ENCODE data around the gene NR5A2. TPM values are rescaled to one million over a fixed set of nuclear protein-coding genes. Genes with fewer than 3 reads are reported as not detected.

NR5A2 gene
- total and polyA plus RNA-seq, 7 experiments from 2014 or later, result 0.10 TPM; not detected in 6

- Mint-ChIP-seq H3K4me3 (peak overlapping the region in 9 of 10 donors; percentile 59 to 82 (median 70)), H3K36me3 (peaks cover 0 to 13% (median 0%) of the 10 kb centered on the region in 5 donors), H3K27ac (peak overlapping the region in 1 of 9 donors; percentile 69), H3K27me3 (peaks cover 37 to 71% (median 44%) of the 10 kb centered on the region in 5 donors), H3K4me1 (peaks cover 20 to 50% (median 38%) of the 10 kb centered on the region in 7 donors), H3K9me3 (peaks cover 0 to 8% (median 0%) of the 10 kb centered on the region in 11 donors)
- H3K27ac ChIP-seq (ENCODE audit: low read depth, low read length), result no peak overlapping the region
- H3K9me3 ChIP-seq (ENCODE audit: control insufficient read depth in 2 of 3, low read length in 3 of 3), result no peaks in the 10 kb centered on the region
- H3K4me1 ChIP-seq (ENCODE audit: control insufficient read depth in 2 of 2, insufficient read depth in 2 of 2, low read length in 2 of 2), result peaks cover 4 to 24% of the 10 kb centered on the region in 2 donors
- peak; percentile 57 for ATAC-seq
- H3K4me3 ChIP-seq (ENCODE audit: low read length), result peak overlapping the region; percentile 46
- CTCF ChIA-PET, result no interaction called here
- peaks cover 9 to 39% of the 10 kb centered on the region in 2 donors for H3K27me3 ChIP-seq (ENCODE audit: control insufficient read depth in 2 of 2, insufficient read depth in 2 of 2, low read length in 2 of 2)
- no peaks in the 10 kb centered on the region for H3K36me3 ChIP-seq (ENCODE audit: control insufficient read depth in 2 of 3, insufficient read depth in 3 of 3, low read length in 3 of 3)
- intact Hi-C loops (cut with micrococcal nuclease), result no loop called here
- POLR2A ChIA-PET, result no interaction called here
- DNase-seq, result peak in 1 of 9 donors; percentile 38
Measured at GRCh38 chr1:200038981-200039848, 11.7 kb downstream of the NR5A2 start.

DNA sequence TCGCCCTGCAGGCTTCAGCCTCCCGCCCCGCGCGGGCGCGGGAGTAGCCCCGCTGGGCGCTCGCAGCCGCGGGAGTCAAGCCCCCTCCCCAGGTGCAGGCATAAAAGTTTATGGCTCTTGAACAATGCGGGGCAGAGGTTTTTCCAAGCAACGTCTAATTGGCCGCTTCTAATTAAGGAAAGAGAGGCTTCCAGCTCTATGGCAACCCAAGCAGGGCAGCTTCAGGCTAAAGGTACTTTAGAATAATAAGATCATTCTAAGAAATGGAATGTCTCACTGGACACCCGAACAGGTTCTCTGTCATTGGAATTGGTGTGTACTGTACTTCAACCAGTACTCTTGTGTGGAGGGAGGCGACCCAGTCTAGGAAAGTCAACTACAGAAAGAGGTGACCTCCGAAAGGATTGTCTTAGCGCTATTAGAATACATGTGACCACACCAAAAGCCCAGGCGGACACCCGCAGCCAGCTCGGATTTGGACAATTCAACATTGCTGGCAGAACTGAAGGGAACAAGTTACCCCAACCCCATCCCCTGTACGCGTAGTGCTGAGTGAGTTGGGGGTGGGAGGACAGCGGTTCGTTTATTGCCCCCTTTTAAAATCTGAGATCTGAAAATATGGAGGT lies 12.5 kb downstream of the NR5A2 start:
- Histone ChIP-seq H3K9me3 (ENCODE audit: control insufficient read depth in 2 of 3, low read length in 3 of 3) (no peaks in the 10 kb centered on the region), H3K4me1 (ENCODE audit: control insufficient read depth in 2 of 2, insufficient read depth in 2 of 2, low read length in 2 of 2) (peaks cover 4 to 20% of the 10 kb centered on the region in 2 donors), H3K4me3 (ENCODE audit: low read length) (no peak overlapping the region), H3K27ac (ENCODE audit: low read depth, low read length) (no peak overlapping the region), H3K36me3 (ENCODE audit: control insufficient read depth in 2 of 3, insufficient read depth in 3 of 3, low read length in 3 of 3) (no peaks in the 10 kb centered on the region), H3K27me3 (ENCODE audit: control insufficient read depth in 2 of 2, insufficient read depth in 2 of 2, low read length in 2 of 2) (peaks cover 8 to 37% of the 10 kb centered on the region in 2 donors)
- Mint-ChIP-seq H3K9me3 (peaks cover 0 to 8% (median 0%) of the 10 kb centered on the region in 11 donors), H3K36me3 (peaks cover 0 to 13% (median 0%) of the 10 kb centered on the region in 5 donors), H3K27me3 (peaks cover 39 to 74% (median 47%) of the 10 kb centered on the region in 5 donors), H3K27ac (no peak overlapping the region), H3K4me1 (peaks cover 20 to 50% (median 38%) of the 10 kb centered on the region in 7 donors), H3K4me3 (peak overlapping the region; percentile 34 to 72 (median 58))
- no peak for ATAC-seq
- intact Hi-C loops (cut with micrococcal nuclease), result no loop called here
- ChIA-PET POLR2A (no interaction called here), CTCF (no interaction called here)
- DNase-seq, result no peak

DNA sequence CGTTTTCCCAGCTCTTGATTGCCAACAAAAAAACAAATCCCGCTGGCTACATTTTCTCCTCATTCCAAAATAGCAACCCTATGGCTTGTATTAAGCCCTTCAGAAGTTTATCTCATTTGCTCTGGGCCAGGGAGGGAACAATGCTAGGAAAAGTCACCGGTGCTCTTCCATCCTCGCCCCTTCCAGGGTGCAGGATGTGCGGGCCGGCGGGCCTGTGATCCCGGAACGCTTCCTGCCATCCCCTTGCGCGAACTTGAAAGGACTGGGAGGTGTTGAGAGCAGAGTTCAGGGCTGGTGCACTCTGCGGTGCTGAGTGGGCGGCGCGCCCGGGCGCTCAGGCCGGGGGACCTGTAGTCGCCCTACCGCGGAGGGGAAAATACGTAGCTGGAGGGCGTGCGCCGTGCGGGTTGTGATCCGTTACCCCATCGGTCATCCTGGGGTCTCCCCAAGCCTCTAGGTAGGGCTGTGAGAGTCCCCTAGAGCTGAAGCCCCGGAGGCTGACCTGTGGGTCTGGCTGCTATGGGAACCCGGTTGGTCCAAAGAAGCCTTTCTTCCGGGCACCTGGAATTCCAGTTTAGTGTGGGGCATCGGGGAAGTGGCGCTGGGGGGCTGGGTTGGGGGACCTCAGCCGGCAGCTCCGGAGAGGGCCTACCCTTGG lies 13.1 kb downstream of the NR5A2 start:
- DNase-seq (no peak), ATAC-seq (no peak)
- CTCF ChIA-PET, result no interaction called here
- no peaks in the 10 kb centered on the region for H3K9me3 ChIP-seq (ENCODE audit: control insufficient read depth in 2 of 3, low read length in 3 of 3)
- no peaks in the 10 kb centered on the region for H3K36me3 ChIP-seq (ENCODE audit: control insufficient read depth in 2 of 3, insufficient read depth in 3 of 3, low read length in 3 of 3)
- Mint-ChIP-seq H3K4me1 (peaks cover 20 to 50% (median 38%) of the 10 kb centered on the region in 7 donors), H3K9me3 (peaks cover 0 to 8% (median 0%) of the 10 kb centered on the region in 11 donors), H3K4me3 (peak overlapping the region in 9 of 10 donors; percentile 13 to 70 (median 48)), H3K27me3 (peaks cover 45 to 79% (median 54%) of the 10 kb centered on the region in 5 donors), H3K27ac (no peak overlapping the region), H3K36me3 (peaks cover 0 to 13% (median 0%) of the 10 kb centered on the region in 5 donors)
- POLR2A ChIA-PET, result no interaction called here
- no peak overlapping the region for H3K27ac ChIP-seq (ENCODE audit: low read depth, low read length)
- H3K4me3 ChIP-seq (ENCODE audit: low read length), result no peak overlapping the region
- peaks cover 4 to 14% of the 10 kb centered on the region in 2 donors for H3K4me1 ChIP-seq (ENCODE audit: control insufficient read depth in 2 of 2, insufficient read depth in 2 of 2, low read length in 2 of 2)
- H3K27me3 ChIP-seq (ENCODE audit: control insufficient read depth in 2 of 2, insufficient read depth in 2 of 2, low read length in 2 of 2), result peaks cover 6 to 34% of the 10 kb centered on the region in 2 donors
- intact Hi-C loops (cut with micrococcal nuclease), result no loop called here

- Histone ChIP-seq H3K27me3 (ENCODE audit: control insufficient read depth in 2 of 2, insufficient read depth in 2 of 2, low read length in 2 of 2) (peaks cover 6 to 32% of the 10 kb centered on the region in 2 donors), H3K36me3 (ENCODE audit: control insufficient read depth in 2 of 3, insufficient read depth in 3 of 3, low read length in 3 of 3) (no peaks in the 10 kb centered on the region), H3K4me3 (ENCODE audit: low read length) (no peak overlapping the region), H3K9me3 (ENCODE audit: control insufficient read depth in 2 of 3, low read length in 3 of 3) (no peaks in the 10 kb centered on the region), H3K4me1 (ENCODE audit: control insufficient read depth in 2 of 2, insufficient read depth in 2 of 2, low read length in 2 of 2) (peaks cover 4 to 6% of the 10 kb centered on the region in 2 donors), H3K27ac (ENCODE audit: low read depth, low read length) (no peak overlapping the region)
- Mint-ChIP-seq H3K4me1 (peaks cover 16 to 50% (median 32%) of the 10 kb centered on the region in 7 donors), H3K9me3 (peaks cover 0 to 7% (median 0%) of the 10 kb centered on the region in 11 donors), H3K36me3 (peaks cover 0 to 13% (median 0%) of the 10 kb centered on the region in 5 donors), H3K4me3 (peak overlapping the region in 5 of 10 donors; percentile 6 to 72 (median 38)), H3K27me3 (peaks cover 52 to 81% (median 61%) of the 10 kb centered on the region in 5 donors), H3K27ac (no peak overlapping the region)
- intact Hi-C loops (cut with micrococcal nuclease), result no loop called here
- ATAC-seq (no peak), DNase-seq (no peak)
- CTCF ChIA-PET, result interaction anchor here (0.6 kb wide), 1 partner anchor 13 kb away, joined by 3 read pairs; no protein-coding TSS in a partner anchor
- POLR2A ChIA-PET, result no interaction called here
Measured at GRCh38 chr1:200041337-200042118, 14.0 kb downstream of the NR5A2 start.

DNA sequence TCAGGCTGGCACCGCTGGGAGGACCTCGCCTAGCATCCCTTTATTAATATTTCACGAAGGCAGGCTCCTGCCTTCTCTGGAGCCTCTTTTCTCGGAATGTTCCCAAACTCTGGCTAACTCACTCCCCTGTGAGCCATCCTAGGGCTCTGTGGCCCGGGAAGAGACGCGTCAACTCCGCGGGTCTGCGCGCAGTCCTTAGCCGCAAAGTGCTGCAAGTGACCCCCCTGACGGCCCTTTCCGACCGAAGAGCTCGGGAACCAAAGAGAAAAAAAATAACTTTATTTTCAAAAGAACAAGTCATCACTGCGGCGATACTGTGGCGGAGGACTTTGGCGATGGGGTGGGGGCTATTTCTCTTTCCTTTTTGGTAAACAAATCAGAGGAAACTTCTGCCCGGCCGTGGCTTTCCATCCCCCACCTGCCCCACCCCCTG lies 14.6 kb downstream of the NR5A2 start:
- Histone ChIP-seq H3K4me3 (ENCODE audit: low read length) (no peak overlapping the region), H3K9me3 (ENCODE audit: control insufficient read depth in 2 of 3, low read length in 3 of 3) (no peaks in the 10 kb centered on the region), H3K27me3 (ENCODE audit: control insufficient read depth in 2 of 2, insufficient read depth in 2 of 2, low read length in 2 of 2) (peaks cover 6 to 25% of the 10 kb centered on the region in 2 donors), H3K27ac (ENCODE audit: low read depth, low read length) (no peak overlapping the region), H3K4me1 (ENCODE audit: control insufficient read depth in 2 of 2, insufficient read depth in 2 of 2, low read length in 2 of 2) (peaks cover 4 to 5% of the 10 kb centered on the region in 2 donors), H3K36me3 (ENCODE audit: control insufficient read depth in 2 of 3, insufficient read depth in 3 of 3, low read length in 3 of 3) (no peaks in the 10 kb centered on the region)
- intact Hi-C loops (cut with micrococcal nuclease), result no loop called here
- ChIA-PET CTCF (interaction anchor here (0.6 kb wide), 1 partner anchor 12 kb away, joined by 3 read pairs; no protein-coding TSS in a partner anchor), POLR2A (no interaction called here)
- H3K4me1 Mint-ChIP-seq, result peaks cover 16 to 47% (median 32%) of the 10 kb centered on the region in 7 donors
- no peak overlapping the region for H3K27ac Mint-ChIP-seq
- no peak for ATAC-seq
- DNase-seq, result no peak
- peak overlapping the region in 6 of 10 donors; percentile 6 to 72 (median 38) for H3K4me3 Mint-ChIP-seq
- H3K27me3 Mint-ChIP-seq, result peaks cover 54 to 77% (median 62%) of the 10 kb centered on the region in 5 donors
- peaks cover 0 to 7% (median 0%) of the 10 kb centered on the region in 11 donors for H3K9me3 Mint-ChIP-seq
- peaks cover 0 to 13% (median 0%) of the 10 kb centered on the region in 5 donors for H3K36me3 Mint-ChIP-seq

Measured in naive thymus-derived CD4-positive, alpha-beta T cell (primary cell).